Ecto neural progenitor cell (in vitro differentiated cells): Measurements from ENCODE around the gene RNU5B-1.

Source experiments
- DNase-seq: peaks from one replicate; pipeline ENCODE4 v3.0.0-alpha.2; 2018; ENCODE audit warnings: low spot score

Gene RNU5B-1

DNA sequence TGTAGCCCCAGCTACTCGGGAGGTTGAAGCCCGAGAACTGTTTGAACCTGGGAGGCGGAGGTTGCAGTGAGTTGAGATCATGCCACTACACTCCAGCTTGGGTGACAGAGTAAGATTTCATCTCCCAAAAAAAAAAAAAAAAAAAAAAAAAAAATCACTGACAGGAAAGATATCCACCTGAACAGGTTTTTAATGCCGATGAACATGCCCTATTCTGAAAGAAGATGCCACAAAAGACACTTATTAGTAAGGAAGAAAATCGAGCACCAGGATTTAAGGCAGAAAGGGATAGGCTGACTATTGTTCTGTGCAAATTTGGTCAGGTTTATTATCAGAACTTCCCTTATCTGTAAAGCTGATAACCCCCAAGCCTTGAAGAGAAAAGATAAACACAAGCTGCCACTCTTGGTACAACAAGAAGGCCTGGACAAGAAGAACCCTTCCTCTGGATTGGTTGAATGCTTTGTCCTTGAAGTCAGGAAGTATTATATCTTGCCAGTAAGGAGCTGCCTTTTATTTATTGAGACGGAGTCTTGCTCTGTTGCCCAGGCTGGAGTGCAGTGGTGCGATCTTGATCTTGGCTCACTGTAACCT, 15.1 kb upstream of the RNU5B-1 start:
- DNase-seq: no peak

DNA sequence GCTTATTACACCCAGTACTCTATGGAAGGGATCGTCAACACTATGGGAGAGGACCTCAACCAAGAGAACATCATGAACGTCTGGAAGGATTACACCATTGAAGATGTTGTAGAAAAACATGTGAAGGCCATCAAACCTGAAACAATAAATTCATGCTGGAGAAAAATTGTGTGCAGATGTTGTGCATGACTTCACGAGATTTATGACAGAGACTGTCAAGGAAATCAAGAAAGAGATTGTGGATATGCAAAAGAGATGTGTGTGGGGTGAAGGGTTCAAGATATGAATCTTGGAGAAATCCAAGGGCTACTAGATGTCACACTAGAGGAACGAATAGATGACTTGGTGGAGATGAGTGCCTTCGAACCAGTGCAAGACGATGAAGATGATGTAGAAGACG, 14.2 kb upstream of the RNU5B-1 start:
- no peak for DNase-seq

DNA sequence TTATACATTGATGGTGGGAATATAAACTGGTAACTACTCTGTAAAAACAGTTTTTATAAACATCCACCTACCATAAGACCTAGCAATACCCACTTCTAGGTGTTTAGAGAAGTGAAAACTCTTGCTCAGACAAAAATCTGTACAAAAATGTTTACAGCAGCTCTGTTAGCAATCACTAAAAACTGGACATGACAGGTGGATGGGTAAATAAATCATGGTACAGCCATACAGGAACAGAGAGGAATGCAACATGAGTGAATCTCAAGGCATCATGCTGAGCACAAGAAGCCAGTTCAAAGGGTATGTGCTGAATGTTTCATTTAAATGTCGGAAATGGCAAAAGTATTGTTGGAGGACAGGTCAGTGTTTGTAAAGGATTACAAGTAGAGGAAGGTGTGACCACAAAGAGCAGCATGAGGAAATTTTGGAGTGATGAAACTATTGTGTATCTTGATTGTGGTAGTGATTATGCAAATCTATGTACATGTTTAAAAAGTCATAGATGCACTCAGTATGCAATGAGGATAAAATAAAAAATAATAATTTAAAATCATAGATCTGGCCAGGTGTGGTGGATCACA, 11.4 kb upstream of the RNU5B-1 start:
- no peak for DNase-seq

DNA sequence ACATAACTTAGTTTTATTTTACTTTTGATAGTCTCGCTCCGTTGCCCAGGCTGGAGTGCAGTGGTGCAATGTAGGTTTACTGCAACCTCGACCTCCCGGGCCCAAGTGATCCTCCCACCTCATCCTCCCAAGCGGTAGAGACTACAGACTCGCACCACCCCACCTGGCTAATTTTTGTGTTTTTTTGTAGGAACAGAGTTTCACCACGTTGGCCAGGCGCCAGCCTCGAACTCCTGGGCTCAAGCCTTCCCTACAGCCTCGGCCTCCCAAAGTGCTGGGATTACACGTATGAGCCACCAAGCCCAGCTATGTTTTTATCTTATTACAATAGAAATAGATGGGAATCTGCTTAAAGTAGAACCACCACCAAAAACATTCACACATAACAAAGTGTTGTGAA, 5.7 kb upstream of the RNU5B-1 start:
- no peak for DNase-seq

DNA sequence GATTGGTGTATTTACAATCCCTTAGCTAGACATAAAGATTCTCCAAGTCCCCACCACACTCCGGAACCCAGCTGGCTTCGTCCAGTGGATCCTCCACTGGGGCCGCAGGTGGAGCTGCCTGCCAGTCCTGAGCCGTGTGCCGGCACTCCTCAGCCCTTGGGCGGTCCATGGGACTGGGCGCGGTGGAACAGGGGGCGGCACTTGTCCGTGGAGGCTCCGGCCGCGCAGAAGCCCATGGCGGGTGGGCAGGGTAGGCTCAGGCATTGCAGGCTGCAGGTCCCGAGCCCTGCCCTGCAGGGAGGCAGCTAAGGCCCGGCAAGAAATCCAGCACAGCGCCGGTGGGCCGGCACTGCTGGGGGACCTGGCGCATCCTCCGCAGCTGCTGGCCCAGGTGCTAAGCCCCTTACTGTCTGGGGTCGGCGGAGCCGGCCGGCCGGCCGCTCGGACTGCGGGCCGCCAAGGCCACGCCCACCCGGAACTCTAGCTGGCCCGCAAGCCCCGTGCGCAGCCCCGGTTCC, 3.5 kb upstream of the RNU5B-1 start:
- peak; percentile 80 for DNase-seq

DNA sequence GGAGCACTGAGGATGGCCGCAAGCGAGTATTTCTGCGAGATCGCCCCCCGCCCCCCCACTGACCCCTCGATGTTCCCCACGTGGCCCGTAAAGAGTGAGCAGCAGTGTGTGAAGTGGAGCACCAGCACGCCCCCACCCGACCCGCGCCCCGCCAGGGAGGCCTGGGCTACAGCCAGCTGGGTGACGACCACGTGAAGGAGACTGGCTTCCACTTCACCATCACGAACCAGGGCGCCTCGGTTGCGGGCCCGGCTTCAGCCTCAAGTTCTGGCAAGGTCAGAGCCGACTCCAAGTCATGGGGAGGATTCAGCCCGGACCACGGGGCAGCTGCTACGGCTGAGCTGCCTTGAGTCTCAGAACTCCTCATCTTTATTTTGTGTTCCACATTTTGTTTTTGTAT, 2.4 kb upstream of the RNU5B-1 start:
- no peak for DNase-seq

DNA sequence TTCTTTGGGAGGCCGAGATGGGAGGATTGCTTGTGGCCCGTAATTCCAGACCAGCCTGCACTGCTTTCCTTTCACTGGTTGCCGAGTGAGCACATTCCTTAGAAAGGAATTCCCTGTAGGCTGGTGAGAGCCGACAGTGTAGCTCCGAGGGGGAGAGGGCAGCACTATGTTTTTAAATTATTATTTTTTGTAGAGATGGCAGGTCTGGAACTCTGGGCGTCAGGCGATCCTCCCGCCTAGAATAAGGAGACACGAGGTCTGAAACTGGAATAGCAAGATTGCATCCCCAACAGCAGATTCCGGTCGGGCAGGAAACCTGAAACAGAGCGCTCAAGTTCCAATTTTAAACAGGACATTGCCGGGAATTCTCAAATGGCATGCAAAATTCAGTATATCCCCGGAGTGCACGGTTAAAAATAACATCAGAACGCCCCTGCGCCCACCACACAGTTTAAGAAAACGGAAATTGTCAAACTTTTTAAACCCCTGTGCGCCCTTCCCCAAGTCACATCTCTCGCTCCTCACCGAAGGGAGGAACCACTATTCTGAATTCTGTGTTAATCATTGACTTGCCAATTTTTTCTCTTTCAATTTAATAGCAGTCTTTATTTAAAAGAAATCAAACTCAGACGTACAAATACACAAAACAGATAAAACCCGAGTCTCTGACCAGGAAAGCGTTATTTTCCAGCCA, 643 bp upstream of the RNU5B-1 start:
- DNase-seq: peak; percentile 80

DNA sequence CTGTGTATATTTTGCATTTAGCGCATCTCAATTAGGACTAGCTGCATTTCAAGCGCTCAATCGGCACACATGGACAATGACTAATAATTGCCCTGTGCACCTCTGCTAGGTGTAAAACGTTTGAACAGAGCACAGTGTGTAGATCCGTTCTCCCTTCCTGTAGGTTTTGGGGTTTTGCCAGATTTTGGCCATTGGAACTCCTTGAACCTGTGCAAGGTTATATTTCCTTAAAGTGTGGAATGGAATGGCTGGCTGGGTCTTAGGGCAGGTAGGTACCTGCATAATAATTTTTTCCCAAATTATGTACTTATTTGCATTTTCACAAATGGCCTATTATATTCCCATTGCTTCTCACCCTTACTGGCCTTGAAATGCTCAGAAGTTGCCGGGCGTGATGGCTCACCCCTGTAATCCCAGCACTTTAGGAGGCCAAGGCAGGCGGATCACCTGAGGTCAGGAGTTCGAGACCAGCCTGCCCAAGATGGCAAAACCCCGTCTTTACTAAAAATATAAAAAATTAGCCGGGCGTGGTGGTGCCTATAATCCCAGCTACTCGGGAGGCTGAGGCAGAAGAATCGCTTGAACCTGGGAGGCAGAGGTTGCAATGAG, 777 bp downstream of the RNU5B-1 start:
- no peak for DNase-seq

DNA sequence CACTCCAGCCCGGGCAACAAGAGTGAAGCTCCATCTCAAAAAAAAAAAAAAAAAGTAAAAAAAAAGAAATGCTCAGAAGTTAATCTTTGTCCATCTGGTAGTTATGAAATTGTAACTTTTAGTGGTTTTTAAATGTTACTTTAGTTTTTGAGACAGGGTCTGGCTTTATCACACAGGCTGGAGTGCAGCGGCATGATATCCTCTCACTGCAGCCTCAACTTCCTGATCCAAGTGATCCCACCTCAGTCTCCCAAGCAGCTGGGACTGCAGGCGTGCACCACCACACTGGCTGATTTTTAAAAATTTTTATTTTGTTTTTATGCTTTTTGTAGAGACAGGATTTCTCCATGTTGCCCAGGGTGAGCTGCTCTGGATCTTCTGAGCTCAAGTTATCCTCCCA, 1.3 kb downstream of the RNU5B-1 start:
- DNase-seq: no peak

DNA sequence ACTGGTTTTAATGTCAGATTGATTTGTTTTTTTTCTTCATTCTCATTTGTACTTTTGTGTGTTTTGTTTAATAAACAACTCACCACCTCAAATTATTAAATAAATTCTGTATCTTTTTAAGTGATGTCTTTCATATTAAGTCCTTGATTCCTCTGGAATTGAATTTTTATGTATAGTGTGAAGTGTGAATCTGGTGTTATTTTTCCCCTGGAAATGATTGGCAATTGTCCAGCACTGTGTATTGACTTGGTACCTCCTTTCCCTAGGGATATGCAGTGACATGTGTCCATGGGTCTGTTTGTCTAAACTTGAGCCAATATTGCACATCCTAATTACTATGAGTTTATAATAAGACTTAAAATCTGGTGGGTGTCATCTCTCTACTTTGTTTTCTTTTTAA, 2.1 kb downstream of the RNU5B-1 start:
- DNase-seq: no peak

DNA sequence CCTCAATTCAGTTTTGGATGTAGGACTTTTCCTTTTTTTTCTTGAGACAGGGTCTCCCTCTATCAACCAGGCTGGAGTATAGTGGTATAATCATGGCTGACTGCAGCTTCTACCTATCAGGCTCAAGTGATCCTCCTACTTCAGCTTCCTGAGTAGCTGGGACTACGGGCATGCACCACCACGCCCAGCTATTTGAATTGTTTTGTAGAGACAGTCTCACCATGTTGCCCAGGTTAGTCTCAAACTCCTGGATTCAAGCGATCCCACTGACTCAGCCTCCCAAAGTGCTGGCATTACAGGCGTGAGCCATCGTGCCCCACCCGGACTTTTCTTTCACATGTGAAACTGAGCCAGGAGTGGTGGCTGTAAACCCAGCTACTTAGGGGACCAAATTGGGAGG, 3.5 kb downstream of the RNU5B-1 start:
- DNase-seq: no peak

DNA sequence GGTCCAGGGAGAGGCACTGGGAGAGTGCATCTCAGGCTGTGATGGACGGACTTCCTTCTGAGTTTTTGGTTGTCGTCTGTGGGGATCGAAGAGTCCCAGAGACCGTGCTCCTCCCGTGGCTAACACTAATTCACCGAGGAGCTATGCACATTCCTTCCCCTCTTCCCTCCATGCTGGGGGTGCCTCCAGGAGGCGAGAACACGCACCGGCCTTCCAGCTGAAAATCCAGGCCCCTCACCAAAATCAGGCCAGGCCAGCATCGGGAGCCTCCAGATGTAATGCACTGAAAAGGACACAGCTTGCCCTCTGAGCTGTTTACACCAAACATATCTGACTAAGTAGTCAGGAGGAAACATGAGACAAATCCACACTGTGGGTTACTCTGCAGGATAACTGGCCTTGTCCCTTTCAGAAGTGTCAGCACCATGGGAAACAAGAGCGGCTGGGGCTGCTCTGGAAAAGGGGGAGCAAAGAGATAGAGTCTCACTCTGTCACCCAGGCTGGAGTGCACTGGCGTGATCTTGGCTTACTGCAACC, 5.5 kb downstream of the RNU5B-1 start:
- DNase-seq: no peak

DNA sequence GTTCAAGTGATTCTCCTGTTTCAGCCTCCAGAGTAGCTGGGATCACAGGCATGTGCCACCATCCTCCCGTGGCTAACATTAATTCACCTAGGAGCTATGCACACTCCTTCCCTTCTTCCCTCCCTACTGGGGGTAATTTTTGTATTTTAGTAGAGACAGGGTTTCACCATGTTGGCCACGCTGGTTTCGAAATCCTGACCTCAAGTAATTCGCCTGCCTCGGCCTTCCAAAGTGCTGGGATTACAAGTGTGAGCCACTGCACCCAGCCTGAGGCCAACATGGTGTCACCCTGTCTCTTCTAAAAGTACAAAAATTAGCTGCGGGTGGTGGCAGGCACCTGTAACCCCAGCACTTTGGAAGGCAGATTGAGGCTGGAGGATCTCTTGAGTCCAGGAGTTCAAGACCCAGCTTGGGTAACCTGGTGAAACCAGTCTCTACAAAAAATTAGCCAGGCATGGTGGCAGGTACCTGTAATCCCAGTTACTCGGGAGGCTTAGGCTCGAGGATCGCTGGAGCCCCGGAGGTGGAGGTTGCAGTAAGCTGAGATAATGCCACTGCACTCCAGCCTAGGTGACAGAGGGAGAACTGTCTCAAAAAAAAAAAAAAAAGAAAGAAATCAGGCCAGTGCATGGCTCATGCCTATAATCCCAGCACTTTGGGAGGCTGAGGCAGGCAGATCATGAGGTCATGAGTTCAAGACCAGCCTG, 6.1 kb downstream of the RNU5B-1 start:
- DNase-seq: no peak

DNA sequence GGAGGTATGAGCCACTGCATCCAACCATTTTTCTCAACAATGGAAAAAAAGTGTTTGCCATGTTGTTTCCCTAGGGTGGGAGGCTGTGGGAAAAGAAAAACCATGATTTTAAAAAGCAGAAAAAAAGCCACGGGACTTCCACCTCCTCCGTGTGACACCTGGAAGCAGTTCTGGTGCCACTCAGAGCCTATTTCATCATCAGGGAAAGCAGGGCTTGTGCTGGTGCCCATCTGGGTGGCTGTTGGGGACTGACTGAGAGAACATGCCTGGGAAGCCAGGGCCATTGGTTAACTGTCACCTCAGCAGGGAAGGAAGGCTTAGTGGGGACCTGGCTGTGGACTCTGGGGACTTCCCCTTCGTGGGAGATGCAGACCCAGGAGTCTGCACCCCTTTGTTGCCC, 7.3 kb downstream of the RNU5B-1 start:
- DNase-seq: no peak

DNA sequence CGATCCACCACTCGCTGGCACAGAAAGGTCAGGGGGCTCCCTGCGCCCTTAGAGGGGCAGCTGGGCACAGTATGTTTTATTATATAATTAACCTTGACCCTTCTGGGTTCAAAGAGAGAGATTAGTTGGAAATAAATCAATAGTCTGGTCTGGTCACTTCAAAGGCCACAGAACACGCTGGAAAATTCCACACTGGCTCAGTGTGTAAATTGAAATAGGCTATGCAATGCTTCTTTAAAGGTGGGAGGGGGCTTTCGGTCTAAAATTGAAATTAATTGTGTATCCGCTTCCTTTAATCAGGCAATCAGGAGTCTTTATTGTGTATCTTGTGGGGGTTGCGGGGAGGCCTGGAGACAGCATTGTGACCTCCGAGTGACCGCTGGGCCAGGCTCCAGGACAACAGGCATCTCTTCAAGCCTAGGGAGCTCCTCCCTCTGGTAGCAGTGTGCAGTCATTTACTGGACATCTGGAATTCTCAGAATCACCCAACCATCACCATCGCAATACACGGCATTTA, 8.0 kb downstream of the RNU5B-1 start:
- no peak for DNase-seq

DNA sequence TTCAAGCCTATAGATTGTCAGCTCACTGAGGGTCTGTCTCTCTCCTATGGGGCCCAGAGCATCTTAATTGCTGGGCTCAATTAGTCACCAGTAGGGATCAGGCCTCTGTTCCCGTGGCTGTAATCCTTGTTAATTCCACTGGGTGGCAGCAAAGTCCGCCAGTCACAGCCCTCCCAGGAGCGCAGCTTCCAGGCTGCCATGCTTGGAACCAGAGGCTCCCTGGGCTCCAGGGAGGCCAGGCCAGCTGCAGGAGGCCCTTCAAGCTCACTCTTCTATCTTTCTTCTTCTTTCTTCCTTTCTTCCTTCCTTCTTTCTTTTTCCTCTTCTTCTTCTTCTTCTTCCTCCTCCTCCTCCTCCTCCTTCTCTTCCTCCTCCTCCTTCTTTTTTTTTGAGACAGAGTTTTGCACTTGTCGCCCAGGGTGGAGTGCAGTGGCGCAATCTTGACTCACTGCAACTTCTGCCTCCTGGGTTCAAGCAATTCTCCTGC, 14.4 kb downstream of the RNU5B-1 start:
- peak; percentile 90 for DNase-seq

DNA sequence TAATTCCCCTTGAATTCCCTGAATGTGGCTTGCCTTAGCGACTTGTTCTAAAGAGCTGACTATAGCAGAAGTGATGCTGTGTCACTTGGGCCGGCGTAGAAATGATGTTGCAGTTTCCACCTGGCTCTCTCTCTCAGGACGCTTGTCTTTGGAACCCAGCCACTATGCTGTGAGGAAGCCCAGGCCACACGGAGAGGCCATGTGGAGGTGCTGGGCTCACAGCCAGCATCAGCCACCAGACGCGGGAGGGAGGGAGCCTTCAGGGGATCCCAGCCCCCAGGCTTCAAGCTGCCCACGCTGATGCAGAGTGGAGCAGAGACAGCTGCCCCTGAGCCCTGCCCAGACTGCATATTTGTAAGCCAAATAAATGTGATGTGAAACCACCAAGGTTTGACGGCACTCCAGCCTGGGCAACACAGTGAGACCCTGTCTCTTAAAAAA, 18.6 kb downstream of the RNU5B-1 start:
- no peak for DNase-seq

DNA sequence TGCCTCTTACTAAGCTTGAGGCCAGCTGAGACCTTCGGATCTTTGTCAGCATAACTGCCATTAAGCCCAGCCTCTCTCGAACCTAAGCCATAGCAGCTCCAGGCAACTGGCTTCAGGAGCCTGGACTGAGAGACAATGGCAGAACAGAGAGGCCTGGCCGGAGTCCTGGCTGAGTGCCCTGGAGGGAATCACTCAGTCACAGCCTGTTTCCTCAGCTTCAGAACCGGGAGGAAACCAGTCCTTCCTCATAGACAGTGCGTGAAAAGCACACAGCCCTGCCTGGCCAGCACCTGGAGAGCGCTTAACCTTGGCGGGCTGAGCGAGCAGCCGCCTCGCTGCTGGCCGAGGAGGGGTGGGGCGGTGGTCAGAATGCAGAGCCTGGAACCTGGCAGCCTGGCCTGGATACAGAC, 21.6 kb downstream of the RNU5B-1 start:
- peak; percentile 67 for DNase-seq

DNA sequence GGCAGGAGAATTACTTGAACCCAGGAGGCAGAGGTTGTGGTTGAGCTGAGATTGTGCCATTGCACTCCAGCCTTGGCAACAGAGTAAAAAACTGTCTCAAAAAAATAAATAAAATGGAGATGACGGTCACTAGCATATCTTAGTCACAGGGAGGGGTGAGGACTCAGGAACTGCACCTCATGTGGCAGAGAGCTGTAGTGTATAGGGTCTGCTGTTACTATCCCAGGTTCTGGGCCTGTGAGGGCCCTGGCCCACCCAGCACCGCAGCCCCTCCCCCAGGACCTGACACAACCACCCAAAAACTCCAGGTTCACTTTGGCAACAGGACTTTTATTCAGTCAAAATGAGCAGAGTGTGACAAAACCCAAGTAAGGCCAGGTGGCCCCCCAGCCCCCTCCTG, 22.3 kb downstream of the RNU5B-1 start:
- DNase-seq: no peak

DNA sequence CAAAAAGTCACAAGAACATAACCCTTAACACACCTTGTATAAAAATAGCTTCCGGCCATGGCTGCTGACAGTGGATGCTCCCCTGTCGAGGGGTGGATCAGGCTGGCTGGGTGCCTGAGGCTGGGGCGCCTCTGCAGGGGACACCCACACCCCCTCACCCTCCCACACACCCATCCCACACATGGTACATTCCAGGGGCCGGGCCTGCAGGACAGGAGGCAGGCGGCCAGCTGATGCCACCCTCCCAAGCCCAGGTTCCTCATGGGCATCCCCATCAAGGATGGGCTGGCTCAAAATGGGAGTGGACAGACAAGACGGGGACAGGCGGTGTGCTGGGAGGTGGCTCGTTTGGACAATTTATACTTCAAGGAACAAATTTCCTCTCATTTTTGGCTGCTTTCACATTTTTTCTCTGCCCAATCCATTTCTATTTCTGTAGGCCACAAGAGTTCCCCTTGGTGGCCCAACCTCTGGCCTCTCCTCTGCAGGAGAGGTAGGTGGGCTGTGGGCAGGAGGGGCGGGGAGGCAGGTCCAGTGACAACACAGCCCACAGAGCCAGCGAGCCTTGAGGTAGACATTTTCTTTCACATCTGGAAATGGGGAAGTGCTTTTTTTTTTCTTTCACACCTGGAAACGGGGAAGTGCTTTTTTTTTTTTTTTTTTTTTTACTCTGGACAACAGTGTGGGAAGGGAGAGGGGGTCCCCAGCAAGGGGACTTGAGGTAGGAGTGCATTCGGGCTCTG, 23.3 kb downstream of the RNU5B-1 start:
- no peak for DNase-seq
